Neural crest cell (in vitro differentiated cells): ENCODE results near the gene FUBP3. TPM values are rescaled to one million over a fixed set of nuclear protein-coding genes. Genes with fewer than 3 reads are reported as not detected.

Source experiments
- DNase-seq: peaks from one replicate; pipeline ENCODE4 v3.0.0; 2021; ENCODE audit warnings: low read depth, mixed read lengths, low spot score
- H3K27ac Mint-ChIP-seq: one replicate; pipeline ENCODE4 v1.8.0; 2021; ENCODE audit warnings: mild to moderate bottlenecking, mixed read lengths; ENCODE audit not compliant: unreplicated experiment
- H3K27me3 Mint-ChIP-seq: 2 replicates; pipeline ENCODE4 v1.8.0; 2021; ENCODE audit warnings: low read depth, mild to moderate bottlenecking, mixed read lengths
- H3K36me3 Mint-ChIP-seq: 2 replicates; pipeline ENCODE4 v1.8.0; 2021; ENCODE audit warnings: low read depth, mild to moderate bottlenecking, mixed read lengths
- H3K4me1 Mint-ChIP-seq: 2 replicates; pipeline ENCODE4 v1.8.0; 2021; ENCODE audit warnings: mixed read lengths
- H3K4me3 Mint-ChIP-seq: one replicate; pipeline ENCODE4 v1.8.0; 2021; ENCODE audit warnings: mild to moderate bottlenecking, mixed read lengths
- H3K9me3 Mint-ChIP-seq: 2 replicates; pipeline ENCODE4 v1.8.0; 2021; ENCODE audit warnings: mixed read lengths
- total RNA-seq: library from RNA; stranded (reverse); gene quantifications from 2 replicates; pipeline ENCODE4 v1.2.1, GENCODE V29; 2021
- TF ChIP-seq, protein P1 (sequence below): fragments of 200-600 bp; sonication (generic); conservative IDR thresholded peaks from 2 replicates; pipeline ENCODE4 v1.5.0; 2021; ENCODE audit warnings: antibody characterized with exemption, mild to moderate bottlenecking

Gene FUBP3
- total RNA-seq, 1 donor from 2014 or later: 67.7 TPM

DNA sequence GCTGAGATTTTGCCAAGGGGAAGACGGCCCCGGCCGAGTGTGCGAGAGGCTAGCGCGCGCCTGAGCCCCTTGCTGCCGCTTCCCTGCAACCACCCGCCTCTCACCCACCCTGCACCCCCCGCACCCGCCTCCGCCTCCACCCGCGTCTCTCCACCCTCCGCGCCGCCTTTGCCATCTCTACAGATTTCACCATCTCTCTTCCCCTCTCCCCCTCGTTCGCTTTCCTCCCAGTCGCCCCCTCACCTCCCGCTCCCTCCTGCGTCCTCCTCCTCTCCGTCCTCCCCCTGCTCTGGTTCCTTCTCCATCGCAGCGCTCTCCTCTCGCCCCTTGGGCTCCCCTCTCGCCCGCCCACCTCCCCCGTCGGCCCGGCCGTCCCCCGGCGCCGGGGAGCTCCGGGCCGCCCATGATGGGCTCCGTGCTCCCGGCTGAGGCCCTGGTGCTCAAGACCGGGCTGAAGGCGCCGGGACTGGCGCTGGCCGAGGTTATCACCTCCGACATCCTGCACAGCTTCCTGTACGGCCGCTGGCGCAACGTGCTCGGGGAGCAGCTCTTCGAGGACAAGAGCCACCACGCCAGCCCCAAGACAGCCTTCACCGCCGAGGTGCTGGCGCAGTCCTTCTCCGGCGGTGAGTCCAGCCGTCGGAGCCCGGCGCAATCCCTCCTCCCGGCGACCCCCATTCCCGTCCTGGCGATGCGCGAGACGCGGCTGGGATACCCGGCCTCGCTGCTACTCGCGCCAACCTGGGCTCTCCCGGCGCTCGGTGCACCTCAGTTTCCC is 85.1 kb downstream of the FUBP3 start, which contains the start of gene PRDM12:
Gene PRDM12, plus strand, starts transcription at position 344 of the 778 bp plus-strand sequence. Its CDS starts 60 bp downstream, at position 404.
- TF ChIP-seq, protein P1, sequence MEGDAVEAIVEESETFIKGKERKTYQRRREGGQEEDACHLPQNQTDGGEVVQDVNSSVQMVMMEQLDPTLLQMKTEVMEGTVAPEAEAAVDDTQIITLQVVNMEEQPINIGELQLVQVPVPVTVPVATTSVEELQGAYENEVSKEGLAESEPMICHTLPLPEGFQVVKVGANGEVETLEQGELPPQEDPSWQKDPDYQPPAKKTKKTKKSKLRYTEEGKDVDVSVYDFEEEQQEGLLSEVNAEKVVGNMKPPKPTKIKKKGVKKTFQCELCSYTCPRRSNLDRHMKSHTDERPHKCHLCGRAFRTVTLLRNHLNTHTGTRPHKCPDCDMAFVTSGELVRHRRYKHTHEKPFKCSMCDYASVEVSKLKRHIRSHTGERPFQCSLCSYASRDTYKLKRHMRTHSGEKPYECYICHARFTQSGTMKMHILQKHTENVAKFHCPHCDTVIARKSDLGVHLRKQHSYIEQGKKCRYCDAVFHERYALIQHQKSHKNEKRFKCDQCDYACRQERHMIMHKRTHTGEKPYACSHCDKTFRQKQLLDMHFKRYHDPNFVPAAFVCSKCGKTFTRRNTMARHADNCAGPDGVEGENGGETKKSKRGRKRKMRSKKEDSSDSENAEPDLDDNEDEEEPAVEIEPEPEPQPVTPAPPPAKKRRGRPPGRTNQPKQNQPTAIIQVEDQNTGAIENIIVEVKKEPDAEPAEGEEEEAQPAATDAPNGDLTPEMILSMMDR: no peak
- H3K36me3 Mint-ChIP-seq: peaks cover 3% of the 10 kb centered on the region
- H3K4me1 Mint-ChIP-seq: peaks cover 24% of the 10 kb centered on the region
- no peak for DNase-seq
- no peak within 1 kb of the TSS for H3K27ac Mint-ChIP-seq
- H3K9me3 Mint-ChIP-seq: no peaks in the 10 kb centered on the region
- H3K4me3 Mint-ChIP-seq: peak within 1 kb of the TSS; percentile 72
- H3K27me3 Mint-ChIP-seq: peaks cover 94% of the 10 kb centered on the region

GRCh38 chr9:130665029-130665430 is 85.7 kb downstream of the FUBP3 start:
- TF ChIP-seq, protein P1: no peak
- DNase-seq: no peak
- Mint-ChIP-seq H3K4me3 (peak overlapping the region; percentile 72), H3K27me3 (peaks cover 95% of the 10 kb centered on the region), H3K27ac (no peak overlapping the region), H3K36me3 (peaks cover 3% of the 10 kb centered on the region), H3K9me3 (no peaks in the 10 kb centered on the region), H3K4me1 (peaks cover 24% of the 10 kb centered on the region)

DNA sequence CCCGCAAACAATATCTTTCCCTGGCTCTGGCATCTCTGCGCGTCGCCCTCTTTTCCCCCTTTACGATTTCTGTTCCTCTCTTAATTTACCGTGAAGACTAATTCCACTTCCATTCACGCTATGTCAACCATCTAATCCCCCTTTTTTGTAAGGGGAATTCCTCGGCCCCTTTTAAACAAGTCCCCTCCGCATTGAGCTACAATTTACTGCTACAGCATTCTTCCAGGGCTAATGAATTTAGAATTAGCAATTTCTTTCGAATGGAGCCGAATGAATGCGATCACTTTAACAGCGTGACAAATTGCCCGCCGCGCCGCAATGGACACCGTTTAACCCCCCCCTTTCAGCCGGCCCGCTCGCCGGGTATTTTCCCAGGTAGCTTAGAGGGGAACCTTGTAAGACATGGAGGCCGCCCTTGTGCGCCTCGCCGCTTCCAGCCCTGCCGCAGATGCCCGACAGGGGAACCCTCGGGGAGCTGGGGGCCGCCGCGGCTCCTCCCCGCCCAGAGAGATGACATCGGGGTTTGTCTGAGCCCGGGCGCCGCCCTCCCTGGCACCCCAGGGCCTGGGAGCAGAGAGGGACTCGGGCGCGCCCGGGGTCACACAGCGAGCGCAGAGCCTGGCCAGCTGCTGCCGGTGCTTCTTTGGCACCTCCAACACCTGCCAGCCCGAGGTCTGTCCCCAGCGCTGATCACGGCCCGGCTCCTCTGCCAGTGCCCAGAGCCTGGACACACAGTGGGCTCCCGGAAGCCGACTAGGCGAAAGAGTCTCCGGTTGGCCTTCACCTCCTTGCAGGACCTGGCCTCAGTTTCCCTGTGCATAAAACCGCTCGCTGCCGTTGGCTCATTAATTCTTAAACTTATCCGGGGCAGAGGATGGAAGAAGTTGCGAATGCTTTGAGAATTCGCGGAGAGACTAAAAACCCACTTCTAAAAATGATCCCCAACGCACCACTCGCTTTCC is 86.3 kb downstream of the FUBP3 start:
- Mint-ChIP-seq H3K4me3 (peak overlapping the region; percentile 72), H3K9me3 (no peaks in the 10 kb centered on the region), H3K27me3 (peaks cover 96% of the 10 kb centered on the region), H3K4me1 (peaks cover 24% of the 10 kb centered on the region), H3K27ac (no peak overlapping the region), H3K36me3 (peaks cover 3% of the 10 kb centered on the region)
- TF ChIP-seq, protein P1: no peak
- DNase-seq: no peak

DNA sequence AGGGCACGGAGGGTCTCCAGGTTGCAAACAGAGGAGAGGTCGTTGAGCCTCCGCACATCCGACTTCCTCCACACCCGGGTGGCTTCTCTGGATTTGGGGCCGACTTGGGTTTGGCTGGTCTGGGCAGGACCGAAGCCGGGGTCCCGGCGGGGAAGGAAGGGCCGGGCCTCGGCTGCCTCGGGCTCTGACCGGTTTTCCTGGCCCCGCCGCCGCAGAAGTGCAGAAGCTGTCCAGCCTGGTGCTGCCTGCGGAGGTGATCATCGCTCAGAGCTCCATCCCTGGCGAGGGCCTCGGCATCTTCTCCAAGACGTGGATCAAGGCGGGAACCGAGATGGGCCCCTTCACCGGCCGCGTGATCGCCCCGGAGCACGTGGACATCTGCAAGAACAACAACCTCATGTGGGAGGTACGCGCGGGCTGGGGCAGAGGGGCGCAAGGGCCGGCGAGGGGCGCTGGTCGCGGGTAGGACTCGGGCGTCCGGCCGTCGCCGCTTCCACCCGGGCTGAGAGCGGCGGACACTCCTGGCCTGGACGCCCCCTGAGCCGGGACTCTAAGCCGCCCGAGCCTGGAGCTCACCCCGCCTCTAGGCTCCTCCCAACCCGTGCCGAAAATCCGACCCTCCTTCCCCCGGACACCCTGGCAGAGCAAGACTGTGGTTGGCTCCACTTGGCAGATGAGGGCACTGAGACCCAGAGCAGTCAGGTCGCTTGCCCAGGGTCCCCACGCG is 87.2 kb downstream of the FUBP3 start:
- DNase-seq: no peak
- Mint-ChIP-seq H3K27ac (no peak overlapping the region), H3K4me1 (peaks cover 24% of the 10 kb centered on the region), H3K27me3 (peaks cover 97% of the 10 kb centered on the region), H3K4me3 (no peak overlapping the region), H3K36me3 (peaks cover 3% of the 10 kb centered on the region), H3K9me3 (no peaks in the 10 kb centered on the region)
- TF ChIP-seq, protein P1: no peak

GRCh38 chr9:130667120-130667435 is 87.7 kb downstream of the FUBP3 start:
- H3K4me3 Mint-ChIP-seq: no peak overlapping the region
- no peak for DNase-seq
- H3K4me1 Mint-ChIP-seq: peaks cover 22% of the 10 kb centered on the region
- no peaks in the 10 kb centered on the region for H3K9me3 Mint-ChIP-seq
- H3K36me3 Mint-ChIP-seq: peaks cover 3% of the 10 kb centered on the region
- H3K27me3 Mint-ChIP-seq: peaks cover 96% of the 10 kb centered on the region
- no peak overlapping the region for H3K27ac Mint-ChIP-seq
- TF ChIP-seq, protein P1: no peak
